Testis (tissue), 3 donors: ENCODE results near the gene TJP1. TPM values are rescaled to one million over a fixed set of nuclear protein-coding genes. Genes with fewer than 3 reads are reported as not detected.

Source experiments
- DNase-seq: peaks from one replicate; pipeline ENCODE4 v3.0.0-alpha.2; 2019
- H3K27ac ChIP-seq, 2 donors: fragments of 200-600 bp; sonication (generic); one replicate each; pipeline ENCODE4 v1.5.1; 2019
- H3K27me3 ChIP-seq: fragments of 200-600 bp; sonication (generic); one replicate; pipeline ENCODE4 v1.5.1; 2019
- H3K36me3 ChIP-seq: fragments of 200-600 bp; sonication (generic); one replicate; pipeline ENCODE4 v1.5.1; 2017; ENCODE audit warnings: low read depth; ENCODE audit errors: missing control alignments
- H3K4me1 ChIP-seq: fragments of 200-600 bp; sonication (generic); one replicate; pipeline ENCODE4 v1.5.1; 2019
- H3K4me3 ChIP-seq, 2 donors: fragments of 200-600 bp; sonication (generic); one replicate each; pipeline ENCODE4 v1.5.1; 2017 to 2019
- H3K9me3 ChIP-seq: fragments of 200-600 bp; sonication (generic); one replicate; pipeline ENCODE4 v1.5.1; 2017
- CTCF ChIP-seq, 3 experiments: fragments of 450-650 bp in 2 of 3; fragments of 200-600 bp in 1 of 3; sonication (generic) in 1 of 3; IDR thresholded peaks; one replicate each; pipeline ENCODE4 v1.5.1; 2016 to 2019; ENCODE audit warnings: antibody characterized with exemption in 3 of 3, mild to moderate bottlenecking in 2 of 3, moderate library complexity in 1 of 3
- POLR2A ChIP-seq: fragments of 450-650 bp; IDR thresholded peaks from one replicate; pipeline ENCODE4 v1.6.1; 2017; ENCODE audit warnings: antibody characterized with exemption, mild to moderate bottlenecking, moderate library complexity
- WGBS, 2 donors: methylation state at CpG; one replicate each; pipeline ENCODE4 v1.1.5; 2018; 5-methylcytosine and 5-hydroxymethylcytosine counted together
- intact Hi-C: fragments of 100-400 bp; cut with DNase I; formaldehyde crosslinking; loops from one replicate; pipeline ENCODE4 v1.15.1; 2023; ENCODE audit warnings: low total_unique reads
- polyA plus RNA-seq: library from polyadenylated mRNA; stranded (reverse); fragments of 350-450 nt; fragmentation: Illumina TruSeq; extraction: RNeasy Lipid Tissue Mini Kit (QIAGEN cat#74804); gene quantifications from one replicate; pipeline ENCODE4 v1.2.3, GENCODE V29; 2014; ENCODE audit warnings: low read depth, low replicate concordance; ENCODE audit not compliant: insufficient read depth
- total RNA-seq, 2 donors: library from RNA; depleted of rRNA; stranded (reverse); fragments of >200 nt; gene quantifications; one replicate each; pipeline ENCODE4 v1.2.3, GENCODE V29; 2016

Gene TJP1
- total and polyA plus RNA-seq, 3 donors from 2014 or later: 102 to 315 (median 255) TPM

- Histone ChIP-seq H3K36me3 (no peaks in the 10 kb centered on the region), H3K4me3 (no peak overlapping the region), H3K4me1 (peaks cover 36% of the 10 kb centered on the region), H3K27ac (peak overlapping the region in 1 of 2 donors; percentile 15), H3K9me3 (no peaks in the 10 kb centered on the region), H3K27me3 (no peaks in the 10 kb centered on the region)
- intact Hi-C loops: no loop called here
- no peak for DNase-seq
- 90 to 92% methylated on average over 3 of the region's 3 CpGs for WGBS, 2 donors
- TF ChIP-seq POLR2A (no peak), CTCF (IDR thresholded peaks at IDR 0.05) (no peak)
Observed at GRCh38 chr15:29832709-29833108, 10.4 kb upstream of the TJP1 start.

GRCh38 chr15:29826908-29827820 is 4.9 kb upstream of the TJP1 start:
- Histone ChIP-seq H3K36me3 (no peaks in the 10 kb centered on the region), H3K9me3 (no peaks in the 10 kb centered on the region), H3K4me1 (peaks cover 26% of the 10 kb centered on the region), H3K27me3 (no peaks in the 10 kb centered on the region), H3K27ac (peak overlapping the region; percentile 10 to 44), H3K4me3 (no peak overlapping the region)
- WGBS, 2 donors: 62 to 74% methylated on average over 4 to 8 of the region's 8 CpGs
- TF ChIP-seq CTCF (IDR thresholded peaks at IDR 0.05): no peak
- no peak for TF ChIP-seq POLR2A
- intact Hi-C loops: no loop called here
- no peak for DNase-seq

GRCh38 chr15:29825227-29825626 is 3.0 kb upstream of the TJP1 start:
- 70 to 72% methylated on average over 3 of the region's 3 CpGs for WGBS, 2 donors
- no peak for DNase-seq
- intact Hi-C loops: no loop called here
- H3K27ac ChIP-seq: no peak overlapping the region
- H3K9me3 ChIP-seq: no peaks in the 10 kb centered on the region
- H3K4me1 ChIP-seq: peaks cover 26% of the 10 kb centered on the region
- TF ChIP-seq POLR2A: no peak
- TF ChIP-seq CTCF (IDR thresholded peaks at IDR 0.05): no peak
- no peaks in the 10 kb centered on the region for H3K36me3 ChIP-seq
- H3K27me3 ChIP-seq: no peaks in the 10 kb centered on the region
- H3K4me3 ChIP-seq: no peak overlapping the region

GRCh38 chr15:29822684-29823459 is 604 bp upstream of the TJP1 start:
- H3K4me1 ChIP-seq: peaks cover 9% of the 10 kb centered on the region
- intact Hi-C loops: loop anchor here (5.0 kb wide), 1 partner anchor 49 kb away; no protein-coding TSS in a partner anchor
- no peaks in the 10 kb centered on the region for H3K27me3 ChIP-seq
- H3K4me3 ChIP-seq: peak overlapping the region; percentile 88 to 98
- no peaks in the 10 kb centered on the region for H3K36me3 ChIP-seq
- WGBS, 2 donors: 4 to 11% methylated on average over 21 to 31 of the region's 31 CpGs
- H3K9me3 ChIP-seq: no peaks in the 10 kb centered on the region
- no peak for DNase-seq
- H3K27ac ChIP-seq: peak overlapping the region; percentile 97 to 98
- no peak for TF ChIP-seq POLR2A
- no peak for TF ChIP-seq CTCF (IDR thresholded peaks at IDR 0.05)
